ENCODE data around the gene TMEM52B.

GRCh38 chr12:10169104-10169503 is 9.7 kb upstream of the TMEM52B start:
- TF ChIP-seq CTCF (IDR thresholded peaks at IDR 0.05; ENCODE audit: low read length) (no peak), EZH2 (optimal IDR thresholded peaks at IDR 0.05; ENCODE audit: low read depth, low read length) (no peak), EZH2phosphoT487 (IDR thresholded peaks at IDR 0.05; ENCODE audit: low read length) (no peak)

Data from MM.1S (cell line).